Fibroblast of lung (primary cell): ENCODE data around the gene MAP7.

Source experiments
- CTCF ChIP-seq, 2 donors: IDR thresholded peaks in 1 of 2; conservative IDR thresholded peaks in 1 of 2; 1 replicate in 1 of 2; 2 replicates in 1 of 2; pipeline ENCODE4 v1.5.1; 2011 to 2012; ENCODE audit warnings: low read length in 2 of 2, control low read depth in 1 of 2, inconsistent platforms in 1 of 2, low read depth in 1 of 2, mild to moderate bottlenecking in 1 of 2
- EZH2 ChIP-seq: IDR thresholded peaks from 2 replicates; pipeline ENCODE4 v1.5.1; 2012; ENCODE audit warnings: low read length, control low read depth, mild to moderate bottlenecking; ENCODE audit errors: missing control alignments

GRCh38 chr6:136425793-136426192 lies 124.4 kb downstream of the MAP7 start:
- TF ChIP-seq CTCF (conservative IDR thresholded peaks at IDR 0.05 in 1 of 2, IDR thresholded peaks at IDR 0.05 in 1 of 2; ENCODE audit: low read depth in 1 of 2, low read length in 2 of 2) (no peak), EZH2 (no peak)
